ENCODE results near the gene MTUS2. TPM values are rescaled to one million over a fixed set of nuclear protein-coding genes. Genes with fewer than 3 reads are reported as not detected.

MTUS2 gene
- total RNA-seq, 4 donors from 2014 or later = 0.26 to 0.72 (median 0.38) TPM; not detected in 1

- no peak for DNase-seq (ENCODE audit: low spot score in 2 of 2)
- Histone ChIP-seq H3K27ac (no peak overlapping the region), H3K4me3 (no peak overlapping the region), H3K36me3 (no peaks in the 10 kb centered on the region), H3K27me3 (no peaks in the 10 kb centered on the region), H3K9me3 (no peaks in the 10 kb centered on the region), H3K4me1 (no peaks in the 10 kb centered on the region)
- 83% methylated on average over 3 of the region's 3 CpGs for WGBS
- TF ChIP-seq POLR2AphosphoS5 (IDR thresholded peaks at IDR 0.05) (no peak), EP300 (IDR thresholded peaks at IDR 0.05) (no peak), POLR2A (IDR thresholded peaks at IDR 0.05) (no peak), CTCF (IDR thresholded peaks at IDR 0.05) (no peak)
Observed at GRCh38 chr13:29230299-29230845, 410.2 kb downstream of the MTUS2 start.

GRCh38 chr13:29239653-29240525 lies 419.8 kb downstream of the MTUS2 start:
- no peak overlapping the region for H3K27ac ChIP-seq
- H3K27me3 ChIP-seq = no peaks in the 10 kb centered on the region
- 52% methylated on average over 3 of the region's 3 CpGs for WGBS
- no peaks in the 10 kb centered on the region for H3K9me3 ChIP-seq
- TF ChIP-seq CTCF (IDR thresholded peaks at IDR 0.05) = no peak
- TF ChIP-seq POLR2A (IDR thresholded peaks at IDR 0.05) = no peak
- TF ChIP-seq POLR2AphosphoS5 (IDR thresholded peaks at IDR 0.05) = no peak
- TF ChIP-seq EP300 (IDR thresholded peaks at IDR 0.05) = no peak
- no peaks in the 10 kb centered on the region for H3K36me3 ChIP-seq
- DNase-seq (ENCODE audit: low spot score in 2 of 2) = no peak
- no peaks in the 10 kb centered on the region for H3K4me1 ChIP-seq
- no peak overlapping the region for H3K4me3 ChIP-seq

GRCh38 chr13:29254626-29255370 lies 434.7 kb downstream of the MTUS2 start:
- no peaks in the 10 kb centered on the region for H3K4me1 ChIP-seq
- 36% methylated on average over 9 of the region's 9 CpGs for WGBS

GRCh38 chr13:29255567-29255966 lies 435.4 kb downstream of the MTUS2 start:
- 83% methylated on average over 2 of the region's 2 CpGs for WGBS

More at GRCh38 chr13:29254626-29255370, 434.7 kb downstream of the MTUS2 start:
- Histone ChIP-seq H3K9me3 (no peaks in the 10 kb centered on the region), H3K27ac (no peak overlapping the region), H3K36me3 (no peaks in the 10 kb centered on the region), H3K27me3 (no peaks in the 10 kb centered on the region), H3K4me3 (no peak overlapping the region)
- DNase-seq (ENCODE audit: low spot score in 2 of 2) = no peak
- TF ChIP-seq POLR2A (IDR thresholded peaks at IDR 0.05) (no peak), CTCF (IDR thresholded peaks at IDR 0.05) (no peak), EP300 (IDR thresholded peaks at IDR 0.05) (no peak), POLR2AphosphoS5 (IDR thresholded peaks at IDR 0.05) (no peak)

More at GRCh38 chr13:29255567-29255966, 435.4 kb downstream of the MTUS2 start:
- TF ChIP-seq CTCF (IDR thresholded peaks at IDR 0.05) (no peak), POLR2A (IDR thresholded peaks at IDR 0.05) (no peak), EP300 (IDR thresholded peaks at IDR 0.05) (no peak), POLR2AphosphoS5 (IDR thresholded peaks at IDR 0.05) (no peak)
- H3K27ac ChIP-seq = no peak overlapping the region
- no peak for DNase-seq (ENCODE audit: low spot score in 2 of 2)
- no peaks in the 10 kb centered on the region for H3K4me1 ChIP-seq
- no peaks in the 10 kb centered on the region for H3K9me3 ChIP-seq
- H3K27me3 ChIP-seq = no peaks in the 10 kb centered on the region
- H3K36me3 ChIP-seq = no peaks in the 10 kb centered on the region
- H3K4me3 ChIP-seq = no peak overlapping the region

All from suprapubic skin (tissue), 4 donors.